Choroid plexus epithelial cell (primary cell): ENCODE results near the gene SAMD15.
"Not testable (repeated sequence)": the region's sequence is repeated elsewhere in the genome, so short reads cannot be mapped to it uniquely, and the experiment has no call there.

Experiments
- DNase-seq: peaks from one replicate; pipeline ENCODE4 v3.0.0-alpha.2; 2010; ENCODE audit warnings: low read depth
- H3K4me3 ChIP-seq: 2 replicates; pipeline ENCODE4 v1.5.1; 2011; ENCODE audit warnings: low read depth, mild to moderate bottlenecking, control low read depth, low read length, moderate library complexity
- TF ChIP-seq, protein P1 (sequence below): conservative IDR thresholded peaks from 2 replicates; pipeline ENCODE4 v1.5.1; 2011; ENCODE audit warnings: low read depth, mild to moderate bottlenecking, control low read depth, inconsistent platforms, low read length, moderate library complexity

The SAMD15 gene

DNA sequence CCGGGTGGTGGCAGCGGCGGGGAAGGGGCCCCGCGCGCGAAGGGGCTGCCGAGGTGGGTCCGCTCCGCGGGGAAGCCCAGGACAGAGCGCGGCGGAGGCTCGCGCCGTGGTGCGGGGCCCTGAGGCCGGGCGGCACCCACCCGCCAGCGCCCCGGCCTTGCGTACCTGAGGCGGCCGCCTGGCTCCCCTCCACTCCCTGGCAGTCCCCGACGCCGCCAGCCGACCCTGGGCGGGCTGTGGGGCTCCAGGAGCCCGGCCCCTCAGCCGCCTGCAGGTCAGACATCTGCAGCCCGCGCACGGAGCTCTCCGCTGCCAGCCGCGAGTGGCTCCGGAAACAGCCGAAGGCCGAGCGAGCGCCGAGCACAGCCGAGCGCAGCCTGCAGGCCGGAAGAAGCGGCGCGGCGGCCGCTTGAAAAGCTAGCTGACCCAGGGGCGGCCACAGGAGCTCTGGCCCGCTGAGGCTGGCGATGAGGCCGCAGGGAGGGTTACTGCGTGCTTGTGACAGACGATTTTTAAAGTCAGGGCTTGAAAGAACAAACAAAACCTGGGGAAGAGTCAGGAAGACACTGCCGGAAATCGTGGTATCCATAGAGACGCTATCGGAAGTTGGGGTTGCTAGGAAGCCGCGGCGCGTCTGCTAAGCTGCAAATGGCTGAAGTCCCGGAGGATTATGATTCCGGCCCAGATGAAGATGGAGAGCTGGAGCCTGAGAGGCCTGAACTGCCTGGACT lies at the start of gene SAMD15, which contains the start of gene TMED8:
Gene SAMD15, plus strand, starts transcription at position 609 of the 731 bp plus-strand sequence. Its CDS starts 40 bp downstream, at position 649.
Gene TMED8, minus strand, starts transcription at position 324 of the 731 bp plus-strand sequence. Its CDS starts 41 bp downstream, at position 283.
- H3K4me3 ChIP-seq, result peak within 1 kb of the TSS; percentile 97
- TF ChIP-seq, protein P1, sequence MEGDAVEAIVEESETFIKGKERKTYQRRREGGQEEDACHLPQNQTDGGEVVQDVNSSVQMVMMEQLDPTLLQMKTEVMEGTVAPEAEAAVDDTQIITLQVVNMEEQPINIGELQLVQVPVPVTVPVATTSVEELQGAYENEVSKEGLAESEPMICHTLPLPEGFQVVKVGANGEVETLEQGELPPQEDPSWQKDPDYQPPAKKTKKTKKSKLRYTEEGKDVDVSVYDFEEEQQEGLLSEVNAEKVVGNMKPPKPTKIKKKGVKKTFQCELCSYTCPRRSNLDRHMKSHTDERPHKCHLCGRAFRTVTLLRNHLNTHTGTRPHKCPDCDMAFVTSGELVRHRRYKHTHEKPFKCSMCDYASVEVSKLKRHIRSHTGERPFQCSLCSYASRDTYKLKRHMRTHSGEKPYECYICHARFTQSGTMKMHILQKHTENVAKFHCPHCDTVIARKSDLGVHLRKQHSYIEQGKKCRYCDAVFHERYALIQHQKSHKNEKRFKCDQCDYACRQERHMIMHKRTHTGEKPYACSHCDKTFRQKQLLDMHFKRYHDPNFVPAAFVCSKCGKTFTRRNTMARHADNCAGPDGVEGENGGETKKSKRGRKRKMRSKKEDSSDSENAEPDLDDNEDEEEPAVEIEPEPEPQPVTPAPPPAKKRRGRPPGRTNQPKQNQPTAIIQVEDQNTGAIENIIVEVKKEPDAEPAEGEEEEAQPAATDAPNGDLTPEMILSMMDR, result peak; percentile 29
- DNase-seq, result peak; percentile 87

DNA sequence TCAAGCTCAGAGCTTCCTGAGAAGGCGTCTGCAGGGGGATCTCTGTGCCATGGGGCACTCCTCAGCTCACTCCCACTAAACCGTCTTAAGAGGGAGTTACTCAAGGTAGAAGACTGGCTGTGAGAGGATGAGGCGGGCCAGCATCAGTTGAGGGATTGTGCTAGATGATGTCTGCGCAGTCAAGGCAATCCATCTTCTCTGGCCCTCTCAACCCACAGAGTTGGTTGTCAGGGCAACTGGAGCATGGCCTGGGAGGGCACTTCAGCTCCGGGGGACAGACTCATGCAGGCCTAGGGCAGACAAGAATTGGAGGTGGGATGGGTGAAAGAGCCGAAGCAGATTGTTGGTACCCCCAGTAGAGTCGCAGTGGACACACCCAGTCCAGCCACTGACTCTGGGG lies 47.3 kb upstream of the SAMD15 start:
- H3K4me3 ChIP-seq, result no peak overlapping the region
- TF ChIP-seq, protein P1, result no peak
- no peak for DNase-seq

DNA sequence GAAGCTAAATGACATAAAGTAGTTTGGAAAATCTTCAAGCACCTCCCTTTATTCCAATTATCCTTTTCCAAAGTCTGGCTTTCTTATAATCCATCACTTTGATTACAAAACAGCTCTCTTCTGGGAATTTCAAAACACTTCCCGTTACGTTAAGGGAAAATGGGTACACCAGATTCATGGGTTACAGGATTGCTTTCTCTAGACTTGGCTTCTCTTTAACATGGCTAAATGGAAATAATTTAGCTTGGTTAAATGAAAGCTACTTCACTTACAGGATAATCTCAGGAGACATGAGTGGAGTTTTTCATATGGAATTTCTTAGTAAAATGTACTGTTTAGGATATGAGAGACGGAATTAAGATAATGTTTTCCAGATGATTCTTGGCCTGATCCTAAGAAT lies 41.6 kb upstream of the SAMD15 start:
- TF ChIP-seq, protein P1, result no peak
- DNase-seq, result no peak
- H3K4me3 ChIP-seq, result no peak overlapping the region

DNA sequence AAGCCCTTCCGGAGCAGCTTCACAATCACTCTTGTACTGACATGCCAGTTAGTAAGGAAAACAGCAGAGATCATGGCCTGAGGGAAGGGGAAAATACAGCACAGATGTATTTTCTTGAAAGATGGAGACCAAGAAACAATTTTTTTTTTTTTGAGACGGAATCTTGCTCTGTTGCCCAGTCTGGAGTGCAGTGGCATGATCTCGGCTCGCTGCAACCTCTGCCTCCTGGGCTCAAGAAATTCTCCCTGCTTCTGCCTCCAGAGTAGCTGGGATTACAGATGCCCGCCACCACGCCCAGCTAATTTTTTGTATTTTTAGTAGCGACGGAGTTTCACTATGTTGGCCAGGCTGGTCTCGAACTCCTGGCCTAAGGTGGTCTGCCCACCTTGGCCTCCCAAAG lies 39.9 kb upstream of the SAMD15 start:
- not testable (repeated sequence) for H3K4me3 ChIP-seq, DNase-seq

DNA sequence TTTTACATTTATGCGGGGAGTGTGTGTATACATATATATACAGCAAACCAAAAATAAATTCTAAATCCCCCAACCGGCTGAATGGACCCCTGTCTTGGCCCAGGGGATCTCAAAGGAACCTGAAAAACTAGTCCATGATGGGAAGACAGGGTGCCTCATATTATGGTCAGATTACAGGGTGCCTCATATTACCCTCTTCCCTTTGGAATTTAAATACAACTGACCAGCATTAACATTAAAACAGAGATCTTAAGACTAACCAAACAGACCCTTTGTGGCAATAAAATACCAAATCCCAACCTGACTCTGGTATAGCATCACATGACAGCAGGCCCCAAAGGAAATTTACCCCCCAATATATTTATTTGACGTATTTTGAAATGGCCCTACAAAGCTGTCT lies 39.3 kb upstream of the SAMD15 start:
- no peak overlapping the region for H3K4me3 ChIP-seq
- TF ChIP-seq, protein P1, result no peak
- no peak for DNase-seq

DNA sequence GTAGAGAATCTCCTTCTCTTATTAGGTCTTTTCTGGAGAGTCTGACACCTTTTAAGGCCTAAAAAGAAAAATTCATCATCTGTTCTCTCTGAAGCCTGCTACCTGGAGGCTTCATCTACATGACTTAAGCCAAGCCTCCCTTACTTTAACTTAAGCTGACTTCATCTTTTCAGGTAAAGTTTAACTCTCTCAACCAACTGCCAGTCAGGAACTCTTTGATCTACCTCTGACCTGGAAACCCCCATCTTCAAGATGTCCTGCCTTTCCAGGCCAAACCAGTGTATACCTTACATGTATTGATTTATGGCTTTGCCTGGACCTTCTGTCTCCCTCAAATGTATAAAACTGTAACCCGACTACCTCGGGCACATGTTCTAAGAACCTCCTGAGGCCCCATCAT lies 38.9 kb upstream of the SAMD15 start:
- TF ChIP-seq, protein P1, result no peak
- no peak overlapping the region for H3K4me3 ChIP-seq
- no peak for DNase-seq

DNA sequence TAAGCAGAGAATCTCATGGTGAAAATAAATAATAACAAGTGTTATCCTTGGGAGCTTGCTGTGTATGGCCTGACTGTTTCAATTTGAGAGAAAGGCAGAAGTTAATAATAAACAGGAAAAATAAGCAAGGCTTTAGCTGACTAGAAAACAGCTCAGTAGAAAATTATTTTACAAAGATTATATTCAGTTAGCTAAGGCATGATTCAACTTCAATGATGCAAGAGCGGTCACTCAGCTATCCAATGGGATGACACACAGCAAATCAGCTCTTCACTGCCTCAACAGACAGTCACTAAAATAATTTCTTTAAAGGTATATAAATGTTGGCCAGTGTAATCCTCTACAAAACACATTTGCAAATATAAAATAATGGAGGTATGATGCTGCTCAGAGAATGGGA lies 37.8 kb upstream of the SAMD15 start:
- peak; percentile 44 for DNase-seq
- no peak overlapping the region for H3K4me3 ChIP-seq
- TF ChIP-seq, protein P1, result no peak
